ENCODE measurements around the gene SCAMP4.

SCAMP4 gene

GRCh38 chr19:1905110-1905862 is at the start of gene SCAMP4, which contains the start of gene ADAT3:
SCAMP4 (plus strand) TSS chr19:1905399; CDS start chr19:1915020, 9,621 bp downstream.
ADAT3 (plus strand) TSS chr19:1905399; CDS start chr19:1912048, 6,649 bp downstream.
- DNase-seq (ENCODE audit: low read depth, low spot score) = peak; percentile 99

GRCh38 chr19:1855828-1856255 is 49.4 kb upstream of the SCAMP4 start:
- DNase-seq (ENCODE audit: low read depth, low spot score) = no peak

GRCh38 chr19:1856345-1856697 is 48.9 kb upstream of the SCAMP4 start:
- no peak for DNase-seq (ENCODE audit: low read depth, low spot score)

- peak; percentile 56 for DNase-seq (ENCODE audit: low read depth, low spot score)
Observed at GRCh38 chr19:1856698-1857603, 48.2 kb upstream of the SCAMP4 start.

- DNase-seq (ENCODE audit: low read depth, low spot score) = no peak
Observed at GRCh38 chr19:1857648-1858326, 47.4 kb upstream of the SCAMP4 start.

GRCh38 chr19:1858412-1859081 is 46.7 kb upstream of the SCAMP4 start:
- no peak for DNase-seq (ENCODE audit: low read depth, low spot score)

GRCh38 chr19:1859331-1859781 is 45.8 kb upstream of the SCAMP4 start:
- DNase-seq (ENCODE audit: low read depth, low spot score) = peak; percentile 52

- DNase-seq (ENCODE audit: low read depth, low spot score) = peak; percentile 69
Observed at GRCh38 chr19:1860042-1860775, 45.0 kb upstream of the SCAMP4 start.

- no peak for DNase-seq (ENCODE audit: low read depth, low spot score)
Observed at GRCh38 chr19:1860821-1861598, 44.2 kb upstream of the SCAMP4 start.

GRCh38 chr19:1861599-1862031 is 43.6 kb upstream of the SCAMP4 start:
- no peak for DNase-seq (ENCODE audit: low read depth, low spot score)

- no peak for DNase-seq (ENCODE audit: low read depth, low spot score)
Observed at GRCh38 chr19:1862068-1862423, 43.2 kb upstream of the SCAMP4 start.

GRCh38 chr19:1862424-1863327 is 42.5 kb upstream of the SCAMP4 start:
- DNase-seq (ENCODE audit: low read depth, low spot score) = peak; percentile 56

GRCh38 chr19:1863328-1863637 is 41.9 kb upstream of the SCAMP4 start, which contains the start of gene KLF16:
KLF16 (minus strand) TSS chr19:1863579; CDS start chr19:1863497, 82 bp downstream.
- no peak for DNase-seq (ENCODE audit: low read depth, low spot score)

- DNase-seq (ENCODE audit: low read depth, low spot score) = peak; percentile 88
Observed at GRCh38 chr19:1863638-1864479, 41.3 kb upstream of the SCAMP4 start.

- peak; percentile 95 for DNase-seq (ENCODE audit: low read depth, low spot score)
Observed at GRCh38 chr19:1864480-1865171, 40.6 kb upstream of the SCAMP4 start.

- DNase-seq (ENCODE audit: low read depth, low spot score) = peak; percentile 27
Observed at GRCh38 chr19:1865172-1866010, 39.8 kb upstream of the SCAMP4 start.

Data from ELF-1 (cell line).